GM13976 (cell line): ENCODE results near the gene CELF4.

ENCODE experiments used
- DNase-seq: peaks from one replicate; pipeline ENCODE4 v3.0.0; 2012; ENCODE audit warnings: low spot score
- CTCF ChIP-seq: IDR thresholded peaks from 2 replicates; pipeline ENCODE4 v1.5.1; 2012; ENCODE audit warnings: borderline replicate concordance, mild to moderate bottlenecking; ENCODE audit not compliant: insufficient read depth; ENCODE audit errors: extremely low read depth, missing control alignments, control extremely low read depth
- in situ Hi-C: fragments of 300-500 bp; cut with MboI; formaldehyde crosslinking; loops from one replicate; pipeline ENCODE4 v1.12.0; 2022; ENCODE audit warnings: low sequenced_read_pairs, mixed read lengths, inconsistent platforms; ENCODE audit not compliant: unreplicated experiment

CELF4 gene

GRCh38 chr18:37355772-37356171, 209.8 kb downstream of the CELF4 start:
- no peak for DNase-seq
- TF ChIP-seq CTCF: no peak
- in situ Hi-C loops: no loop called here

- in situ Hi-C loops: no loop called here
- no peak for TF ChIP-seq CTCF
- no peak for DNase-seq
Observed at GRCh38 chr18:37351110-37351509, 214.5 kb downstream of the CELF4 start.

- DNase-seq: no peak
- TF ChIP-seq CTCF: no peak
- in situ Hi-C loops: no loop called here
Observed at GRCh38 chr18:37348729-37349128, 216.9 kb downstream of the CELF4 start.

- no peak for DNase-seq
- TF ChIP-seq CTCF: no peak
- in situ Hi-C loops: no loop called here
Observed at GRCh38 chr18:37346048-37346447, 219.6 kb downstream of the CELF4 start.

GRCh38 chr18:37343542-37343851, 222.1 kb downstream of the CELF4 start:
- in situ Hi-C loops: no loop called here
- TF ChIP-seq CTCF: no peak
- no peak for DNase-seq

- no peak for DNase-seq
- in situ Hi-C loops: no loop called here
Observed at GRCh38 chr18:37341473-37342086, 224.0 kb downstream of the CELF4 start.

More at GRCh38 chr18:37341473-37342086, 224.0 kb downstream of the CELF4 start:
- no peak for TF ChIP-seq CTCF
